C4-2B (cell line): ENCODE data around the gene YBX3.

Experiments
- H3K27ac ChIP-seq: fragments of 450-650 bp; 2 replicates; pipeline ENCODE4 v1.5.1; 2017
- ZFX ChIP-seq: fragments of 450-650 bp; IDR thresholded peaks from 2 replicates; pipeline ENCODE4 v1.6.1; 2017
- TF ChIP-seq, protein P1 (sequence below): fragments of 450-650 bp; conservative IDR thresholded peaks from 2 replicates; pipeline ENCODE4 v1.5.1; 2017; ENCODE audit warnings: mild to moderate bottlenecking

The YBX3 gene

DNA sequence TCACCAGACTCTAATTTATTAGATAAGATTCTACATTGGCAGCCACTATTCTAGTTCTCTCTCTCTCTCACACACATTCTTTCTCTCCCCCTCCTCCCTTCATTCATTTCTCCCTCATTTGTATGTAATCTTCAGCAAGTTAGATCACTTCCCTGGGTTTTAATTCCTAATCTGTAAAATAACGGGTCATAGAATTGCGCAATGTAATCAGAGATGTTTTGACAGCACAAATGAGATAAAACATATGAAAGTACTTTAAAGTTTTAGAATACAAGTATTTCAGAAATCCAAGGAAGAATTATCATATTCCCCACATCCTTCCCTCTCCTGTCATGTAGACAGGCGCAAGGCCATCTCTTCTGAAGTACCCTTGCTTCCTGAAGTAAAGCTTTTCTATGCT is 70.9 kb downstream of the YBX3 start:
- no peak overlapping the region for H3K27ac ChIP-seq
- no peak for TF ChIP-seq ZFX
- TF ChIP-seq, protein P1, sequence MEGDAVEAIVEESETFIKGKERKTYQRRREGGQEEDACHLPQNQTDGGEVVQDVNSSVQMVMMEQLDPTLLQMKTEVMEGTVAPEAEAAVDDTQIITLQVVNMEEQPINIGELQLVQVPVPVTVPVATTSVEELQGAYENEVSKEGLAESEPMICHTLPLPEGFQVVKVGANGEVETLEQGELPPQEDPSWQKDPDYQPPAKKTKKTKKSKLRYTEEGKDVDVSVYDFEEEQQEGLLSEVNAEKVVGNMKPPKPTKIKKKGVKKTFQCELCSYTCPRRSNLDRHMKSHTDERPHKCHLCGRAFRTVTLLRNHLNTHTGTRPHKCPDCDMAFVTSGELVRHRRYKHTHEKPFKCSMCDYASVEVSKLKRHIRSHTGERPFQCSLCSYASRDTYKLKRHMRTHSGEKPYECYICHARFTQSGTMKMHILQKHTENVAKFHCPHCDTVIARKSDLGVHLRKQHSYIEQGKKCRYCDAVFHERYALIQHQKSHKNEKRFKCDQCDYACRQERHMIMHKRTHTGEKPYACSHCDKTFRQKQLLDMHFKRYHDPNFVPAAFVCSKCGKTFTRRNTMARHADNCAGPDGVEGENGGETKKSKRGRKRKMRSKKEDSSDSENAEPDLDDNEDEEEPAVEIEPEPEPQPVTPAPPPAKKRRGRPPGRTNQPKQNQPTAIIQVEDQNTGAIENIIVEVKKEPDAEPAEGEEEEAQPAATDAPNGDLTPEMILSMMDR = no peak
